ENCODE data around the gene MYO1E.
"Not testable (repeated sequence)": the region's sequence is repeated elsewhere in the genome, so short reads cannot be mapped to it uniquely, and the experiment has no call there.

DNA sequence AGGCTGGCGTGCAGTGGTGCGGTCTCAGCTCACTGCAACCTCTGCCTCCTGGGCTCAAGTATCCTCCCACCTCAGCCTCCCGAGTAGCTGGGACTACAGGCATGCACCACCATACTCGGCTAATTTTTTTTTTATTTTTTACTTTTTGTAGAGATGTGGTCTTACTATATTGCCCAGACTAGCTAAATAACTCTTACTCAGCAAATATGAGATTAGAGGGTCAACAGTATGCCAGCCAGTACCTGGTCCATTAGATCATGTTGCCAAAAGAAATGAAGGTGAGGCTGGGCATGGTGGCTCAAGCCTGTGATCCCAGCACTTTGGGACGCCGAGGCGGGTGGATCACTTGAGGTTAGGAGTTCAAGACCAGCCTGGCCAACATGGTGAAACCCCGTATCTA is 210.6 kb downstream of the MYO1E start:
- TF ChIP-seq EZH2 (IDR thresholded peaks at IDR 0.05; ENCODE audit: low read depth, low read length, severe bottlenecking); EGR1 (IDR thresholded peaks at IDR 0.05; ENCODE audit: borderline replicate concordance, low read depth, low read length); JUN (IDR thresholded peaks at IDR 0.05; ENCODE audit: low read depth, low read length); EP300 (IDR thresholded peaks at IDR 0.05; ENCODE audit: borderline replicate concordance in 1 of 2, low read depth in 2 of 2, low read length in 2 of 2); SIX5 (IDR thresholded peaks at IDR 0.05; ENCODE audit: low read depth, low read length); POLR2A (IDR thresholded peaks at IDR 0.05; ENCODE audit: control extremely low read depth in 1 of 2, low read depth in 2 of 2, low read length in 2 of 2); JUND (IDR thresholded peaks at IDR 0.05; ENCODE audit: low read length); CEBPB (IDR thresholded peaks at IDR 0.05; ENCODE audit: low read depth, low read length); POLR2AphosphoS5 (IDR thresholded peaks at IDR 0.05; ENCODE audit: low read depth, low read length); SRF (IDR thresholded peaks at IDR 0.05; ENCODE audit: low read depth, low read length); TAF1 (IDR thresholded peaks at IDR 0.05; ENCODE audit: low read depth, low read length); TCF12 (IDR thresholded peaks at IDR 0.05; ENCODE audit: low read depth, low read length): not testable (repeated sequence)
- TF ChIP-seq, protein P1, sequence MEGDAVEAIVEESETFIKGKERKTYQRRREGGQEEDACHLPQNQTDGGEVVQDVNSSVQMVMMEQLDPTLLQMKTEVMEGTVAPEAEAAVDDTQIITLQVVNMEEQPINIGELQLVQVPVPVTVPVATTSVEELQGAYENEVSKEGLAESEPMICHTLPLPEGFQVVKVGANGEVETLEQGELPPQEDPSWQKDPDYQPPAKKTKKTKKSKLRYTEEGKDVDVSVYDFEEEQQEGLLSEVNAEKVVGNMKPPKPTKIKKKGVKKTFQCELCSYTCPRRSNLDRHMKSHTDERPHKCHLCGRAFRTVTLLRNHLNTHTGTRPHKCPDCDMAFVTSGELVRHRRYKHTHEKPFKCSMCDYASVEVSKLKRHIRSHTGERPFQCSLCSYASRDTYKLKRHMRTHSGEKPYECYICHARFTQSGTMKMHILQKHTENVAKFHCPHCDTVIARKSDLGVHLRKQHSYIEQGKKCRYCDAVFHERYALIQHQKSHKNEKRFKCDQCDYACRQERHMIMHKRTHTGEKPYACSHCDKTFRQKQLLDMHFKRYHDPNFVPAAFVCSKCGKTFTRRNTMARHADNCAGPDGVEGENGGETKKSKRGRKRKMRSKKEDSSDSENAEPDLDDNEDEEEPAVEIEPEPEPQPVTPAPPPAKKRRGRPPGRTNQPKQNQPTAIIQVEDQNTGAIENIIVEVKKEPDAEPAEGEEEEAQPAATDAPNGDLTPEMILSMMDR (IDR thresholded peaks at IDR 0.05; ENCODE audit: control extremely low read depth in 1 of 3, insufficient read depth in 1 of 3, low read depth in 1 of 3, low read length in 3 of 3), result not testable (repeated sequence)
